ENCODE data around the gene USP35.
A peak's percentile ranks its signal among the peaks of the same experiment; 100 is the strongest.

The USP35 gene, protein sequence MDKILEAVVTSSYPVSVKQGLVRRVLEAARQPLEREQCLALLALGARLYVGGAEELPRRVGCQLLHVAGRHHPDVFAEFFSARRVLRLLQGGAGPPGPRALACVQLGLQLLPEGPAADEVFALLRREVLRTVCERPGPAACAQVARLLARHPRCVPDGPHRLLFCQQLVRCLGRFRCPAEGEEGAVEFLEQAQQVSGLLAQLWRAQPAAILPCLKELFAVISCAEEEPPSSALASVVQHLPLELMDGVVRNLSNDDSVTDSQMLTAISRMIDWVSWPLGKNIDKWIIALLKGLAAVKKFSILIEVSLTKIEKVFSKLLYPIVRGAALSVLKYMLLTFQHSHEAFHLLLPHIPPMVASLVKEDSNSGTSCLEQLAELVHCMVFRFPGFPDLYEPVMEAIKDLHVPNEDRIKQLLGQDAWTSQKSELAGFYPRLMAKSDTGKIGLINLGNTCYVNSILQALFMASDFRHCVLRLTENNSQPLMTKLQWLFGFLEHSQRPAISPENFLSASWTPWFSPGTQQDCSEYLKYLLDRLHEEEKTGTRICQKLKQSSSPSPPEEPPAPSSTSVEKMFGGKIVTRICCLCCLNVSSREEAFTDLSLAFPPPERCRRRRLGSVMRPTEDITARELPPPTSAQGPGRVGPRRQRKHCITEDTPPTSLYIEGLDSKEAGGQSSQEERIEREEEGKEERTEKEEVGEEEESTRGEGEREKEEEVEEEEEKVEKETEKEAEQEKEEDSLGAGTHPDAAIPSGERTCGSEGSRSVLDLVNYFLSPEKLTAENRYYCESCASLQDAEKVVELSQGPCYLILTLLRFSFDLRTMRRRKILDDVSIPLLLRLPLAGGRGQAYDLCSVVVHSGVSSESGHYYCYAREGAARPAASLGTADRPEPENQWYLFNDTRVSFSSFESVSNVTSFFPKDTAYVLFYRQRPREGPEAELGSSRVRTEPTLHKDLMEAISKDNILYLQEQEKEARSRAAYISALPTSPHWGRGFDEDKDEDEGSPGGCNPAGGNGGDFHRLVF

DNA sequence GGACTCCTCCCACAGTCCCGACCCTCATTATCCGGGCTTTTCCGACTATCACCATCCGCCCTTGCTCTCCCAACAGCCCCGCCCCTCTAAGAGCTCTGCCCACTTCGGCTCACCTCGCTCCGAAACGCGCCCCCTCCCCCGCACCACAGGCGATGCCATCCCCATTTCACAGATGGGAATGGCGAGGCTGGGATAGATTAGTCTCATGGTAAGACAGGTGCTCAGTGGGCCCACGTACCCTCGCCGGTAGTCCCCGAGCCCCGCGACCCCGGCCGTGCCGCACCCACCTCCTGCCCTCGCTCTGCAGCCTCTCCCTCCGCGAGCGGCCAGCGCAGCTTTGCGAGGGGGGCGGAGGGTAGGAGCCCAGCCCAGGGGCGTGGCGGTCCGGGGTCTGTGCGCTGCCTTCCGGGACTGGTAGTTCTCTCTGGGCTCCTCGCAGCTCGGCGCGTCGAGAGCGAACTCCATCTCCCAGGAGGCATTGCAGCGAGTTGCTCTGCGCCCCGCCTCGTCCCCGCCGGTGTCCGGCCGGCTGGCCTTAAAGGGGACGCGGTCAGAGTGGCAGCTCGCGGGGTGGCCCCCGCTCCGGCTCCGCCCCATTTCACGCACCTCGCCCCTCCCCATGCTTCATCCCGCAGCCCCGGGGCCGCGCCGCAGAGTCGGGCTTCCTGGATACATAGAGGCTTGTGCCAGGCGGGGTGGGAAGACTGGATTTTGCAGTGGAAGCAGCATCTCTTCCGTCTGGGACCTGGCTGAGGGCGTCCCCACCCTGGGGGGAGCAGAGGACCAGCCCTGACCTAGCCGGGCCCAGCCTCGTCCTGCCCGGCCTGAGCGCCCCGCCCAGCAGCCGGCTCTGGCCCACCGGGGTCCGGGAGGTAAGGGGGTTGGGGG, at the start of gene USP35, which contains the start of gene KCTD21:
USP35 (plus strand) TSS at position 634 of the 888 bp plus-strand sequence. CDS start 7,327 bp downstream, outside the sequence.
KCTD21 (minus strand) TSS at position 341 of the 888 bp plus-strand sequence. CDS start 14,072 bp downstream, outside the sequence.
- DNase-seq (ENCODE audit: low spot score) = peak; percentile 92

GRCh38 chr11:78139422-78140391, 49.0 kb upstream of the USP35 start, which contains the start of gene ALG8:
ALG8 (minus strand) TSS chr11:78139626; CDS start chr11:78139588, 38 bp downstream.
- DNase-seq (ENCODE audit: low spot score) = peak; percentile 98

DNA sequence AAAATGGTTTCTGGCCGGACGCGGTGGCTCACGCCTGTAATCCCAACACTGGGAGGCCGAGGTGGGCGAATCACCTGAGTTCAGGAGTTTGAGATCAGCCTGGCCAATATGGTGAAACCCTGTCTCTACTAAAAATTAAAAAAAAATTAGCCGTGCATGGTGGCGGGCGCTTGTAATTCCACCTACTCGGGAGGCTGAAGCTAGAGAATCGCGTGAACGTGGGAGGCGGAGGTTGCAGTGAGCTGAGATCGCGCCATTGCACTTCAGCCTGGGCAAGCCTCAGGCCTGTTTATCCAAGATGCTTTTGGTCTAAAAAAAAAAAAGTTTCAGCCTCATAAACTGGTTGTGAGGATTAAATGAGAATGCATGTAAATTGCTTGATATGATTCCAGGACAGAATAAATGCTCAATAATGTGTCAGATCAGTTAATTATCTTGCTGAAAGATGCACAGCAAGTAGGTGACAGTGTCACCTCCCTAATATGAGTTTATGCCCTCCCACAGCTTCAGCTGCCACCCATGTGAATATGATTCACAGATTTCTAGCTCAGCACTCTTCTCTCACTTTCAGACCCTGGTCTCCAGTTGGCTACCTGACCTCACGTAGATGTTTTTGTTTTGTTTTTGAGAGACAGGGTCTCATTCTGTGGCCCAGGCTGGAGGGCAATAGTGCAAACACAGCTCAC, 48.2 kb upstream of the USP35 start:
- no peak for DNase-seq (ENCODE audit: low spot score)

DNA sequence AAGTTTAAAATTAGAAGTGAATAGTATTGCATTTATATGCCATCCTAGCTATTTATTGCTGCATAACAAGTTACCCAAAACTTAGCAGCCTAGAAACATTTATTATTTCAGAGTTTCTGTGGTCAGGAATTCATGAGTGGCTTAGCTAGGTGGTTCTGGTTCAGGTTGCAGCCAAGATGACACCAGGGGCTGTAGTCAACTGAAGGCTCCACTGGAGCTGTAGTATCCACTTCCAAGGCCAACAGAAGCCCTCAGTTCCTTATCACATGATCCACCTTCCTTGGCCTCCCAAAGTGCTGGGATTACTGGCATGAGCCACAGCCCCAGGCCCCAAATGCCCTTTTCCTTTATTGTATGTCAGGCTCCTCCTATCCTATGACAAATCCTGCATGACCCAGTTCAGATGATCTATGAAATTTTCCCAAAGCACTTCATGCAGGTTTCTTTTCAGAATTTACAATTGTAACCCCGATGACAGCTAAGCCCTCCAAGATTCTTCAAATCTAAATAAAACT, 43.2 kb upstream of the USP35 start:
- no peak for DNase-seq (ENCODE audit: low spot score)

- DNase-seq (ENCODE audit: low spot score) = no peak
These were observed 40.9 kb upstream of the USP35 start for GRCh38 chr11:78147807-78148206.

DNA sequence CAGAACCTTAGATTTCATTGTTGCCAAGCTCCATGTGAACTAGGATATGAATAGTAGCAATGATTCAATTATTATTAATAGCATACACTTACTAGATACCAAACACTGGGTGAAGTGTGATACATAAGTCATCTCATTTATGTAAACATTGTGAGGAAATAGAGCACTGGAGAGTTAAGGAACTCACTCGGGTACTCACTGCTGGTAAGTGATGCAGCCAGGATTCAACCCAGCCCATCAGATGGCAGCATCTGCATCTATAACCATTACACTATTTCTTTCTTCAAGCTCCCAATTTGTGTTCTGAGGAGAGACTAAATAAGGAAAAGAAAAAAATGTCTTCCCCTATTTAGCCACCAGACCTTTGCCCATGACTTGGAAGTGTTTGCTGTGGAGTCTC, 39.1 kb upstream of the USP35 start:
- DNase-seq (ENCODE audit: low spot score) = no peak

GRCh38 chr11:78150346-78150745, 38.4 kb upstream of the USP35 start:
- no peak for DNase-seq (ENCODE audit: low spot score)

- DNase-seq (ENCODE audit: low spot score) = no peak
These were observed 38.0 kb upstream of the USP35 start for GRCh38 chr11:78150754-78151153.

- no peak for DNase-seq (ENCODE audit: low spot score)
These were observed 36.9 kb upstream of the USP35 start for GRCh38 chr11:78151804-78152203.

DNA sequence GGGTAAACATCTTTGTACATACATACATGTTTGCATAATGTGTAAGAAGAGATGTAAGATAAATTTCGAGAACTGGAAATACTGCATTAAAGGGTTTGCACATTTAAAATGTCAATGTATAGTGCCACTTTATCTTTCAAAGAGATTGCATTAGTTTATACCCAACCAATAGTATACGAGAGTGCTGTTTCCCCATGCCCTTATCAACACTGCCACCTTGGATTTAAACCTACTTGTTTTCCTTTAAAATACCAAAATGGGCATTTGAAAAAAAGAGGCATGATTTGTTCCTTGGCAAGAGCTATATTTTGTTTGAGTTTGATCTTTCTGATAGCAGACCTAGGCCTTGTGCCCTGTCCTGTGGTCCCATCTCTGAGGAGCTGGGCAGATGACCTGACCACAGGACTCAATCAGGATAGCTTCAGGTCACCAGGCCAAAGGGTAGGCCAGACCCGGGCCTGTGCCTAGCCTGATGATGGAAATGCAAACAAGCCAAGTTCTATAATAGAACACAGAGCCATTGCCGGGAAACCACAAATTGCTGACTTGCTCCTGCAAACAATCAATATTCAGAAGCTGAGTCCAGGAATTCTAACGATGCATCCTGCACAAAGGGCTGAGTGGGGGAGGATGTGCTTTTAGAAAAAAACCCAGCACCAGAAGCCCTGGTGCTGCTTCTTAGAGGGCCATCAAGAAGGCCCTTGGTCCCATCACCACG, 32.4 kb upstream of the USP35 start:
- no peak for DNase-seq (ENCODE audit: low spot score)

DNA sequence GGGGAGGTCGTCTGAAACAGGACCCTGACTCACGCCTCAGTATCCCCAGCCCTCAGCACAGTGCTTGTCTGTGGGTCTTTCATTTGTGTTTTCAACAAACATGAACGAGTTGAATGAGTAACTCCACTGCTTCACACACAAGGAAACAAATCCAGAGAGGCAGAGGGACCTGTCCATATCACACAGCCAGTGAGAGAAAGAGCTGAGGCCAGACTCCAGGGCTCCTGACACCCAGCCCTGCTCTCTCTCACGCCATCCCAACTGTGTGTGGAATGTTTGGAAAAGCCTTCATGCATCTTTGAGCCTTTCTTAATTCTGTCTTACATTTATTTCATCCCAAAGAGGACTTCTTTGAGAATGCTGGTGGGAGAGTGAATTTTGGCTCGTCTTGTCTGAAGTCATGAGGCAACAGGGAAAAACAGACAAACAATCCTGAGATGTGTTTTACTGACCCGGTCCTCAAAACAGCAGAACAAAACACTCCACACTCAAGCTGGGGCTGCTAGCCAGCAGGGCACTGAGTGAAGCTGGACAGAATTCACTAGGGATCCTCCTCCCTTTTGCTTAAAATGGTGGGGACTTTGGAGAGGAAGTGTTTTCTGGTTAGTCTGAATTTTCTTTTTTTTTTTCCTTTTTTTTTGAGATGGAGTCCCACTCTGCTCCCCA, 29.6 kb upstream of the USP35 start:
- no peak for DNase-seq (ENCODE audit: low spot score)

- no peak for DNase-seq (ENCODE audit: low spot score)
These were observed 28.2 kb upstream of the USP35 start for GRCh38 chr11:78160557-78160956.

- DNase-seq (ENCODE audit: low spot score) = no peak
These were observed 27.4 kb upstream of the USP35 start for GRCh38 chr11:78161346-78161745.

GRCh38 chr11:78161962-78162371, 26.8 kb upstream of the USP35 start:
- DNase-seq (ENCODE audit: low spot score) = no peak

DNA sequence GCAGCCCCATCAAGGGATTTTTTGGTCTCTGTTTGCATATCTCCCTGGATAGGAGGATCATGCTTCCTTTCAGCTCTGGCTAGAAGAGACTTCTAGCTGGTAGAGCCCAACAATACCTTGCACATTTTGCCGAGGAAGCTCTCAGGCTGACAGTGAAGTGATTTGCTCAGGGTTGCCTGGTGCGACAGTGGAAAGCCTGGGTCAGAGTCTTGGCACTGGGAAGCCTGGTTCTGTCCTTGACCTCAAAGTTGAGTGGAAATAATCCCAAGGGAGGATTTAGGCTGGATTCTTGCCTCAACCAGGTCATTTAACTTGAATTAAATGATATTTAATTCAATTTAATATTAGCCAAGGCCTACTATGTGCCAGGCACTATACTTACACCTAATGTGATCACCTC, 24.9 kb upstream of the USP35 start:
- DNase-seq (ENCODE audit: low spot score) = no peak

DNA sequence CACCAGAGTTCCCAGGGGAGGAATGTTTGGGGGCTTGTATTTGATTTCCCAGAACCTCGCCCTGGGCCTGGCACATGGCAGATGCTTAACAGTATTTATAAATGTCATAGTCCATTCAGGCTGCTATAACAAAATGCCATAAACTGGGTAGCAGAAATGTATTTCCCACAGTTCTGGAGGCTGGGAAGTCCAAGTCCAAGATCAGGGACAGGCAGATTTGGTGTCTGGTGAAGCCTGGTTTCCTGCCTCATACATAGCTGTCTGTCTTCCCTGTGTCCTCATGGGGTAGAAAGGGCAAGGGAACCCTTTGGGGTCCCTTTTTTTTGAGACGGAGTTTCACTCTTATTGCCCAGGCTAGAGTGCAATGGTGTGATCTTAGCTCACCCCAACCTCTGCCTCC, 24.2 kb upstream of the USP35 start:
- DNase-seq (ENCODE audit: low spot score) = no peak

GRCh38 chr11:78166855-78167469, 21.8 kb upstream of the USP35 start:
- DNase-seq (ENCODE audit: low spot score) = no peak
